Neural progenitor cell (in vitro differentiated cells): ENCODE measurements around the gene DYNLT5.

Experiments
- CTCF ChIP-seq: fragments of 200-600 bp; sonication (generic); IDR thresholded peaks from 2 replicates; pipeline ENCODE4 v1.5.1; 2017; ENCODE audit warnings: antibody characterized with exemption, mild to moderate bottlenecking
- EZH2 ChIP-seq: fragments of 200-600 bp; sonication (generic); IDR thresholded peaks from 2 replicates; pipeline ENCODE4 v1.6.1; 2017; ENCODE audit warnings: antibody characterized with exemption, mild to moderate bottlenecking, moderate library complexity
- EZH2phosphoT487 ChIP-seq: fragments of 200-600 bp; sonication (generic); IDR thresholded peaks from 2 replicates; pipeline ENCODE4 v1.6.1; 2017; ENCODE audit warnings: antibody characterized with exemption

DNA sequence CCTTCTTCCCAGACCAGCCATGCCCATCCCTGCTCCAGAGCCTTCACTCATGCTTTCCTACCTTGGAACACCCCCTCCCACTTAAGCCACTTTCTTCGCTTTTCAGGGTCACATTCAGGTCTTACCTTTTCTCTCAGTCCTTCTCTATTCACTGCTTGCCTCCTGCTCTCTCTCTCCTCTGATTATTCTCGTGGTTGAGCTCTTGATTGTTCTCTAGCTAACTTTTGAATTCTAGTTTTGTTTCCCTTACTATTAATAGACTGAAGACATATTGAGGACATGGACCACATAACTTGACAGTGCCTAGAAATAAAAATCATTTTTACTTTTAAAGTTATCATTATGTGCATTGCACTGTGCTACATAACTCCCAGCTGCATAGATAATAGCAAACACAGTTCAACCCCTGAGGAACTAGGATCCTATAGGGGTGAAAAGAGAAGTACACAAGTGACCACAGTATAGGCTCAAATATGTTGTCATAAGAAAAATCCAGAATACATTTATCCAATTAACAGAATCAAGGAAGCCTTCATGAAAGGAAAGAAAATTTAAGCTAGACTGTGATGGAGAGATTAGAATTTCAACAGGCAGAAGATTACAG, 27.3 kb downstream of the DYNLT5 start:
- TF ChIP-seq CTCF = no peak
- TF ChIP-seq EZH2 = no peak
- TF ChIP-seq EZH2phosphoT487 = no peak
